Measurements from ENCODE around the gene PRKAG1.
A peak's percentile ranks its signal among the peaks of the same experiment; 100 is the strongest.

The PRKAG1 gene

GRCh38 chr12:48961331-48961730, 57.2 kb downstream of the PRKAG1 start:
- DNase-seq, result no peak

- no peak for DNase-seq
These were observed 57.7 kb downstream of the PRKAG1 start for GRCh38 chr12:48960834-48961233.

GRCh38 chr12:48958049-48958388, 60.6 kb downstream of the PRKAG1 start:
- no peak for DNase-seq

GRCh38 chr12:48957141-48958048, 61.2 kb downstream of the PRKAG1 start, which contains the start of gene ARF3:
Gene ARF3, minus strand, starts transcription at chr12:48957487. Its CDS starts 16,392 bp downstream, at chr12:48941095.
- peak; percentile 93 to 96 for DNase-seq

GRCh38 chr12:48956279-48957140, 62.1 kb downstream of the PRKAG1 start:
- peak in 1 of 2 experiments; percentile 48 for DNase-seq

- no peak for DNase-seq
These were observed 63.6 kb downstream of the PRKAG1 start for GRCh38 chr12:48954841-48955501.

GRCh38 chr12:48954061-48954460, 64.5 kb downstream of the PRKAG1 start:
- DNase-seq, result no peak

- DNase-seq, result no peak
These were observed 65.9 kb downstream of the PRKAG1 start for GRCh38 chr12:48952691-48953090.
